ENCODE results near the gene RAC3.

DNA sequence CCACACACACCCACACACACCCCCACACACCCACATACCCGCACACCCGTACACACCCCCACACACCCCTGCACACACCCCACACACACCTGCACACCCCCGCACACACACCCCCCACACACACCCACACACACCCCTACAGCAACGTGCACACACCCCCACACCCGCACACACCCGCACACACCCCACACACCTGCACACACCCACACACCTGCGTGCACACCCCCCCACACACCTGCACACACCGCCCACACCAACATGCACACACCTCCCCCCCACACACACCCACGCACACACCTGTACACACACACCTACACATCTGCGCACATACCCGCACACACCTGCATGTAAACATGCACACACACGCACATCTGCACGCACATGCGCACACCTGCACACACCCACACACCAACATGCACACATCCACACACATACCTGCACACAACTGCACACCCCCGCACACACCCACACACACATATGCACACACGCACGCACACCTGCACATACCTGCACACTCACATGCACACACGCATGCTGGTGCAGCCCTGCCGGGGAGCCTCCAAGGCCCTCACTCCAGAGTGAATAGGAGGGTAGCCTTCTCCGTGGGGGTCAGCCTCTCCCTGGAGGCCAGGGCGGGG, 46.6 kb upstream of the RAC3 start:
- TF ChIP-seq POLR2A (IDR thresholded peaks at IDR 0.05) = no peak
- TF ChIP-seq, protein P1, sequence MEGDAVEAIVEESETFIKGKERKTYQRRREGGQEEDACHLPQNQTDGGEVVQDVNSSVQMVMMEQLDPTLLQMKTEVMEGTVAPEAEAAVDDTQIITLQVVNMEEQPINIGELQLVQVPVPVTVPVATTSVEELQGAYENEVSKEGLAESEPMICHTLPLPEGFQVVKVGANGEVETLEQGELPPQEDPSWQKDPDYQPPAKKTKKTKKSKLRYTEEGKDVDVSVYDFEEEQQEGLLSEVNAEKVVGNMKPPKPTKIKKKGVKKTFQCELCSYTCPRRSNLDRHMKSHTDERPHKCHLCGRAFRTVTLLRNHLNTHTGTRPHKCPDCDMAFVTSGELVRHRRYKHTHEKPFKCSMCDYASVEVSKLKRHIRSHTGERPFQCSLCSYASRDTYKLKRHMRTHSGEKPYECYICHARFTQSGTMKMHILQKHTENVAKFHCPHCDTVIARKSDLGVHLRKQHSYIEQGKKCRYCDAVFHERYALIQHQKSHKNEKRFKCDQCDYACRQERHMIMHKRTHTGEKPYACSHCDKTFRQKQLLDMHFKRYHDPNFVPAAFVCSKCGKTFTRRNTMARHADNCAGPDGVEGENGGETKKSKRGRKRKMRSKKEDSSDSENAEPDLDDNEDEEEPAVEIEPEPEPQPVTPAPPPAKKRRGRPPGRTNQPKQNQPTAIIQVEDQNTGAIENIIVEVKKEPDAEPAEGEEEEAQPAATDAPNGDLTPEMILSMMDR (IDR thresholded peaks at IDR 0.05 in 4 of 5, conservative IDR thresholded peaks at IDR 0.05 in 1 of 5) = no peak

Data from gastrocnemius medialis (tissue), 4 donors.